HG03097 (cell line): ENCODE measurements around the gene TMEM63C.

Source experiments
- ATAC-seq: cut with Tn5 transposase; IDR thresholded peaks from one replicate; pipeline ENCODE4 v1.9.1; 2021; ENCODE audit not compliant: unreplicated experiment, low FRiP score

TMEM63C gene

DNA sequence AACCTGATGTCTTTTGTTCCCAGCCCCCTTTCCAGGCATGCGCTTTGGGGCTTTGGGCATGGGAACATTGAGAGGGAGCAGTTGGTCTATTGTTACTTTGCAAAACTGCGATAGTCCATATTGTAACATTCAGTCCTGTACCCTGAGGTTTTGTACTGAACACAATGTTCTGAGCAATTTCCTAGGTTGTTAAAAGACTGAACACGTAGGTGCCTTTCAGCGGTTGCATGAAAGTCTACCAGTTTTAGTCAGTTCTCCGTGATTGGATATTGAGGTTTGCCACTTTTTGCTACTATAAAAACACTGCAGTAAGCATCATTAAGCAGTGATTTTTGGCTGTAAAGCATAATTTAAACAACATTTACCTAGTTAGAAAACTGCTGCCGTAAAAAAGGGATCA, 69.3 kb downstream of the TMEM63C start:
- ATAC-seq, result no peak

DNA sequence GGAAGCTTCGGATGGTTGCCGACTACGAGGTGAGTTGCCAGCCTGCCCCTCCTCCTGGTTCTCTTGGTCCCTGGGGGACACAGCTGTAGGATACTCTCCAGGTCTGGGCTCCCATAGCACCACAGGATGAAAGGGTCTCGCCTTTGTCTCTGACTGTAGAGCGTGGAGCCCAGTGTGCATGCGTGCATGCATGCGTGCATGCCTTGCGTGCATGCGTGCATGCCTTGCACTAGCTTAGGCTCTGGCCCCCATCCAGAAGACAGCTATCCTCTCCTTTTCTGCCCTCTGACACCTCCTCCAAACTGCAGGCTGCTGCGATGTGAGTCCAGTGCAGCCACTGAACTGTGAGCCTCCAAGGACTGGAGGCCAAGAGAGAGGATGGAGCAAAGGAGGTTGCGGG, 70.3 kb downstream of the TMEM63C start:
- ATAC-seq, result no peak

DNA sequence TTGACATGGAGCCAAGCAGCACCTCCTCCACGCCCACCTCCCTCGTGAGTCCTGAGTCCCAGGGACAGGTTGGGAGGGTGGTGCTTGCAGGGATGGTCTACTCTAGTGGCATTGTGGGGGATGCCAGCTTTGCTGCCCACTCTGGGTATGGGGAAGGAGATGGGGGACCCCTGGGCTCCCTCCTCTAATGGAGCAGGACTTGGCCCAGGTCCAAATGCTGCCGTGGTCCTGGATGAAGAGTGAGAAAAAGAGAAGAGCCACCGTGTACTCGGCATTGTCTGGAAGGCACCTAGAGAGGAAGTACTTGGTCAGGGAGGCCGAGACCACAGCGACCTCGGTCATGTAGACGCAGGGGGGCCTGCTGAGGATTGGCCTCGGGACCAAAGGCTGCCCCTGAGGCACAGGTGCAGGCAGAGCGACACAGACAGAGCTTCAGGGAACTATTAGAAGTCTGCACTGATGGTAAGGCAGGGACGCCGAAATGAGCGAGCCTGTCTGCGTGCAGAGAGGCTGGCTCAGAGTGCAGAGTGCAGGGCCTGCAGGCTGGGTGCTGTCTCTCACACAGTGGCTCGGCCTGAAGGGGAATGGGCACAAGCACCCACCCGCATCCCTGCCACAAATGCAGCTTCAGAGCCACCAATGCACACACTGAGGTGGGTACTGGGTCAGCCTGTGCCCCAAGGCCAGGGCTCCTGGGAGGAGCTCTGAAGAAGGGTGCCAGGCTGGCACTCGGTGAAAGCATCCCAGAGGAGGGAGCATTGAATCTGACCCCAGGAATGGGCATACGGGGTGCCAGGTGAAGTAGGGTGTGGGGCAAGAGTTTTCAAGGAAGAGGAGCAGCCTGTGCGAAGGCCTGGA, 72.0 kb downstream of the TMEM63C start:
- no peak for ATAC-seq

DNA sequence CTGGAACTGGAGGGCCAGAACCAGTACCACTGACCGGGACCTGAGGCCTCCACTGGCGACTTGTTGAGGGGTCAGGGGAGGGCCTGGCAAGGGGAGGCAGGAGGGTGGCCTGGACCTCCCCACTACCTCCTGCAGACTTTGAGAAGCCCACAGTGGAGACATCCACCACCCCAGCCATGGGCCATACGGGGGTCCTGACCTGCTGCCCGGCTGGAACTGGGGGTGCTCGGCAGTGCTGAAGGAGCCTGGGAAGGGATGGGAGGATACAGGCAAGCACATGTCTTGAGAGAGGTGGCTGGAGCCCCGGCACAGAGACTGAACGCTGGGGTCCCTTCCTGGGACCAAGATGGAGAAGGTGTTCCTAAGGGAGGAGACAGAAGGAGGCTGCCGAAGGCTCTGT, 75.1 kb downstream of the TMEM63C start:
- ATAC-seq, result no peak

DNA sequence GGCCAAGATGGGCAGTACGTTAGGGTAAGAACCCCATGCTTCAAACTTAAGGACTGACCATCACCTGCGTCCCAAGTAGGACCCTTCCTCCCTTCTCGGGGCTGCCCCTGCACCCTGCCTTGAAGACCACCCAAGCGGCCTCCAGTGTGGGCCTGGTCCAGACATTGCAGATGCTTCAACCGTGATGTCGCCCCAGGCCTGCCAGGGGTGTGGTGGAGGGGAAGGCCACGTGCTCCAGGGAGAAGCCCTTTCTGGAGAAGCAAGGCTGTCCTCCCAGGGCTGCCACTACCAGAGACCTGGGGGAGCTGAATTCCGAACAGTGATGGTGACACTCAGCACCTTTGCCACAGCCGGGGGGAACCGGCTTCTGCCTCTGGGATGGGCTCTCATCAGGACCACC, 76.1 kb downstream of the TMEM63C start:
- no peak for ATAC-seq

DNA sequence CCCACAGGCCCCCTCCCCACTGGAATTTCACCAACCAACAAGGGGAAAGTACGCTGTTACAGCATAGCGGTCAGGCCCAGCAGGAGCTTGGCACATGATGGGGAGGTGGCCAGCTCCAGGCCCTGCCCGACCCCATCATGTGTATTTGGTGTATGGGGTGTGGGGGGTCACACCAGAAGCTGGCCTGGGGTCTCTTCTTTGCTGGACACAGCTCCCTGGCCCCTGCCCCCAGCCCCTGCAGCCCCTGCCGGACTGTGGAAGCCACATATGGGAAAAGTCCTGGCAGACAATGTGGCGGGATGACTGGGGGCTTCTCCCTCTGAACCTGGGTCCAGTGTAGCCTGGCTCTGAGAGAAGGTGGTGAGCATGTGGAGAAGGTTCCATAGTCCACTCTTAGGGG, 77.0 kb downstream of the TMEM63C start:
- no peak for ATAC-seq

DNA sequence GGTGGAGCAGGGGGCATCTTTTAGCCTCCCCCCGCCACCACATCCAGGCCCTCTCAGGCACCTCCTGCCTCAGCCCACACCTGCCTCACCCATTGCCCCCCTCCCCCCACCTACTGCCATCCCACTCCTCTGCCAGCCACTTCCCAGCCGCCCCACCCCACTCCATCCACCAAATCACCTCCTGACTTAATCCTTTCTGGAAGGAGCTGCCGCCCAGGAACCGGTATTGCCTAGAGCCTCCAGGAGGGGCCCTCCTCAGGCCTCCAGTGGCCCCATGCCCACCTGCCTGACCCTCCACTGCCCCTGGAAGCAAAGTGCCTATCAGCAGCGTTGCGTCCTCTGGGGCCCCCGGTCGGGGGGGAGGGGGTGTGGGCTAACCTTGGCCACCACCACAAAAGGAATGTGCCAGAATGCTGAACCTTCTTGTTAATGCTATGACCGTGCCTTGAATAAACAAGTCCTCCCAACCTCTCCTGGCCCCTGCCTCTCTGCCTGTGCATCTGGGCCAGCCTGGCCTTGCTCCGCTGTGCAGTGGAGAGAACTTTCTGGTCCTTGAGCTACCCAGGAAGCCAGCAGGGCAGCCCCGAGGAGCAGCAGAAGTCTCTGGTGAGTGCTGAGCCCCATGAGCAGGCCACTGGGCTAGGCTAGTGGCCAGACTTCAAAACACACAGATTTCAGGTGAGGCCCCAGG, 77.6 kb downstream of the TMEM63C start:
- ATAC-seq, result no peak

DNA sequence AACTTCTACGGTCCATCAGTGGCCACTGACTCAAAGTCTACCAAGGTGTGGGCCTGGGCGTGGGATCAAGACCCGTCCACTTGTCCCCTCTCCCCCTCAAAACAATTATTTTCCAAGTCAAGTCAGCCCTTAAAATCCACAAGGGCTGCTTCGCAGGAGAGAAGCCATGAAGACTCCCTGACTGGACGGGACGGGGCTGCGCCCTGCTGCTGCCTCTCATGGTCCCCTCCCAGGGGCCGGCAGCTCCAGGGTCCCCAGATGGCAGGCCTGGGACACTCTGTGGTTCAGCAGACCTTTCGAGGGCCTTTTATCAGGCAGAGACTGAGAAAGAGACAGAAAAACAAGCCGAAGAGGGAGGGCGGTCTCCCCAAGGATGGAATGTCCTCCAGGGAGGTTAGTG, 78.6 kb downstream of the TMEM63C start:
- ATAC-seq, result no peak

DNA sequence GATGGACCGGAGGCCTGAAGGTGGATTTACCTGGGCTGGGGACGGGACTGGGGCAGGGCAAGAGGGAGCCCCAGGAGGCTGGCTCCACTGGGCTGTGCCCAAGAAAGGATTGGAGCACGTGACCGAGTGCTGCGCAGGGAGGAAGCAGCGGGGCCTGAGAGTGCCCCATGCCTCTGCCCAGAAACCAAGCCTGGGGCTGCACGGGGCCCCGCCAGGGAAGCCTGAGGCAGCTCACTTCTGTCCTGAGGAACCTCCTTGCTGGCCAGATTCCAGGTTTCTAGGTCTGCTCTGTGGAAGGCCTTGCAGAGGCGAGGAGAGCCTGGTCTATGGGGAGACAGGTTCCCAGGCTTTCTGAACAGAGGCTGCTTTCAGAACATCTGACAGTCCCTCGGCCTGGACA, 79.0 kb downstream of the TMEM63C start:
- ATAC-seq, result no peak

DNA sequence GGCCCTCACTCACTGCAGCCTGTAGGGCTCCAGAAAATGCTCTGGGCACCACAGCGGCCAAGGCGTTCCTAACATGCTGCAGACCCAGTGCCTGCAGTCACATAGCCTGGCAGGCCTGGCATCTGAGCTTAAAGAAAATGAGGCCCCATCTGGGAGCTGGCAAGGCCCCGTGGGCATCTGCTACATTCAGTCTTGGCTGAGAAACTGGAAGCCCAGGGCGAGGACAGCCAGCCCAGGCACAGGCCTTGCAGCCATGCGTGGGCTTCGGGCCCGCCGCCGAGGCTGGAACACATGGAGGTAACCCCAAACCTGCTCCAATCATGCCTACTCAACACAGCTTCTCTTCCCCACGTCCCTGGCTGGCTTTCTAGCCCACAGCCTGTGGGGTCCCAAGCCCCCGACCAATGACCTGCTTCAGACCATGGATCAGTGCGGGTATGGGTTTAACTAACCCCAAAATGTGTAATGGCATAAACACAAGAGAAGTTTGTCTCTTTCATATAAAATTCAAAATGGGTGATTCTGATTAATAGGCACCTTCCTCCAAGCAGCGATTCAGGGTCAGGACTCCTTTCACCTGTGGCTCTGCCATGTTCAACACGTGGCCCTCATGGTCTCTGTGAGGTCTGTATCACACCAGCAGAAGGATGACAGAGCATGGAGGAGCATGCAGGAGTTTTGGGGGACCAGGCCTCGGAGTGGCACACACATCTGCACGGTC, 83.0 kb downstream of the TMEM63C start:
- no peak for ATAC-seq

DNA sequence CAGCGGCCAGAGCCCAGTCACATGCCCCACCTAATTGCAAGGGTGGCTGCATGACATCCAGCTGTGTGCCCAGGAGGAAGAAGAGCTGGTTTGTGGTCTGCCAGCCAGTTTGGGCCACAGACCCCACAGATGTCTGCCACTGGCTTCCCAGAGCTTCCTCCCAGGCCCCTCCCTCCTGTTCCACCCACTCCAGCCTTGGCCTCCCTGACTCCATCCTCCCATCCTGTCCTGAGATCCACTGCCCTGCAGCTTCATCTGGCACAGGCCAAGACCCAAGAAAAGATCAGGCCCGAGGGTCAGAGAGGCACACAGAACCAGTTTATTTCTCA, 83.6 kb downstream of the TMEM63C start:
- no peak for ATAC-seq

DNA sequence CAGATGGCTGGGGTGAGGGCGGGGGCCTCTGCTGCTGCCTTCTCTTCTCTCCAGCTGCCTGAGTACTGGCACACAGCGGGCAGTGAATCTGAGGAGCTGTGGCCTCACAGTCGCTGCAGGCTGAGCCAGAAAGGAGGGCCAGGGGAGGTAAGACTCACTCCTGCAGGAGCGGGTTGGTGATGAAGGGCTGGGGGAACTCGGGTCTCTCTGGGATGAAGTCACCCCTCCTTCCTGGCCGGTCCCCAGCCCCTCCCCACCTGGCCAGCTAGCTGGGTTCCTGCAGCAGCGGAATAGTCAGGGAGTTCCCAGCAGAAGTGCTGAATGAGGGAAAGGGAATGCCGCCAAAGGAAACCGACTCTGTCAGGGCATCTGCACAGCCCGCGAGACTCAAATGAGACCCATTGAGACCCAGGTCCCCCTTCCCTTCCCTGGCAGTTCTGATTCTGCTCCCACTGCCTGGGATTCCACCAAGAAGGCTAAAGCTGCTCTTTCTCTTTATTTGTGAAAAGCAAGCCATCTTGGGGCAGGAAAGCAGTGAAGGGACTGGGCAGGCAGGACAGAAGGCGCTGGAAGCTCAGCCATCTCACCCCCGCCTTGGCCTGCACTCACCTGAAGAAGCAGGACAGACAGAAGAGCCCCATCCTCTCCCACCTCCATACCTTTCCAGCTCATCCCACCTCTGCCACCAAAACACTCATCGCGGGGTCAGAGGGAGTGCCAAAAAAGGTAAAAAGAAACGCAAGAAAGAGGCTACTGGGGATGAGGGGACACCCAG, 84.2 kb downstream of the TMEM63C start:
- ATAC-seq, result no peak

DNA sequence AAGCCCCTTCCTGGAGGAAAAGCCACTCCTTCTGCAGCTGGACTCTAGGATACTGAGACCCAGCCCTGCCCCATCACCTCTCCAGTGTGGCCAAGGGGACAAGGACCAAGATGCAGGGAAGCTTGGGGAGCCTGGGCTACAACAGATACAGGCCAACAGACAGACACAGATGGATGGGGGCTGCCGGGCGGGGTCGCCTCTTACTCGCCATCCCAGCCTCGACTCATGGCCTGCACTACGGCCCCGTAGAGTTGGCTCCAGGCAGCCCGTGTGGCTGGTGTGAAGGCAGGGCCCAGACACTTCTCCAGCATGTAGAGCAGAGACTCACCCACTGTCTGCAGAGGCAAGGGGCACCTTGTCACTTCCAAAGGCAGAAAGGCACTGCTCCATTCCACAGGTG, 84.7 kb downstream of the TMEM63C start:
- no peak for ATAC-seq

DNA sequence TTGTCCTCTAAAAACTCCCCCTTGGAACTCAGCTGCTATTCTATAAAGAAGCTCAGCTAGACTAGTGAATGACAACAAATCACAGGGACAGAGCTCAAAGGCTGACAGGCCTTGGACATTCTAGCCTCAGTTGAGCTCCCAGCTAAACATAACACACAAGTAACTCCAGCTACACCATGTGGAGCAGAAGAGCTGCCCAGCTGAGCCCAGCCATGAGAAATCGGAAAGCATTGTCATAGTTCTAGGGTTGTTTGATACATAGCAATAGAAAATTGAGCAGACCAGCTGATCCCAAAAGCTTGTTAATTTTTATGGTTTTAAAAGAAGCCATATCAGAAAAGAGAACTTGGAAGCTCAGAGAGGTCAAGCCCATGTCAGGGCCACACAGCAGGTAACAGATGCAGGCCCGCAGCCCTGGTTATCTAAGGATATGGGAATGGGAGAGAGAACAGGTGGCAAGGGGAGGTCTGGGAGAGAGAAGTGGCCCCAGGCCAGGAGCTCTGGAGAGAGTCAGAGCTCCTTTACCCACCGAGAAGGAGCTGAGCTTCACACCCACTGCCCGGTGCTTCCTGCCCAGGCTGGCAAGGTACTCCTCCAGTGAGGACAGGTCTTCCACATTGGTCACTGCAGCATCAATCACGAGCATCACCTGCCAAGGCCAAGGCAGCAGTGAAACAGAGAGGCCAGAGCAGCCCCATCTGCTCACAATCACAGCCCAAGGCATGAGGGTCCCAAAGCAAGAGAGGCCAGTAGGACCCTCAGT, 86.5 kb downstream of the TMEM63C start:
- ATAC-seq, result no peak

DNA sequence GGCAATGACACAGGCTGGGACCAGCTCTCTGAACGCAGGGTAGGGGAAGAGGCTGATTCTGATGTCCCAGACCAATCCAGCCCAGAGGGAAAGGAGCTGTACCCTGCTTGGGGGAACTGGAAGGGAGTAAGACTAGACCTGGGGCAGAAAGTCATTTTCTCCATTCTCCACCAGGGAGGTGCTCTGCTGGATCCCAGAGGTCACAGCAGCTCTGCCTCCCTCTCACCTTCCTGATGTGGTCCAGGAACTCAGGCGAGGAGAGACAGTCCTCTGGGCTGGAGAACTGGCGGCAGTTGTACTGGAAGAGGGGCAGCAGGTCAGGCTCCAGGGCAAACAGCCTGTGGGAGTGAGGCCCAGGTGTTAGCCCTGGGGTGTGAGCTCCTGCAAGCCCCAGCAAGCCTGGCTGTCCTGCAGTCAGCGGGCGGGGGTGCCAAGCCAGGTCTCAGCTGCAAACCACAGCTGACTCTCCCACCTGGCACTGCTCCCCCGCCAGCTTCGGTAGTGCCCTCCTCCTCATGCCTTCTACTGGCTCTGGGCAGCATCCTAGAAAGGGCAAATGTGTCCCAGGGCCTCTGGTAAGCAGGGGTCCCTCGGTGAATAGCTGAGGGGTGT, 87.5 kb downstream of the TMEM63C start:
- ATAC-seq, result no peak

DNA sequence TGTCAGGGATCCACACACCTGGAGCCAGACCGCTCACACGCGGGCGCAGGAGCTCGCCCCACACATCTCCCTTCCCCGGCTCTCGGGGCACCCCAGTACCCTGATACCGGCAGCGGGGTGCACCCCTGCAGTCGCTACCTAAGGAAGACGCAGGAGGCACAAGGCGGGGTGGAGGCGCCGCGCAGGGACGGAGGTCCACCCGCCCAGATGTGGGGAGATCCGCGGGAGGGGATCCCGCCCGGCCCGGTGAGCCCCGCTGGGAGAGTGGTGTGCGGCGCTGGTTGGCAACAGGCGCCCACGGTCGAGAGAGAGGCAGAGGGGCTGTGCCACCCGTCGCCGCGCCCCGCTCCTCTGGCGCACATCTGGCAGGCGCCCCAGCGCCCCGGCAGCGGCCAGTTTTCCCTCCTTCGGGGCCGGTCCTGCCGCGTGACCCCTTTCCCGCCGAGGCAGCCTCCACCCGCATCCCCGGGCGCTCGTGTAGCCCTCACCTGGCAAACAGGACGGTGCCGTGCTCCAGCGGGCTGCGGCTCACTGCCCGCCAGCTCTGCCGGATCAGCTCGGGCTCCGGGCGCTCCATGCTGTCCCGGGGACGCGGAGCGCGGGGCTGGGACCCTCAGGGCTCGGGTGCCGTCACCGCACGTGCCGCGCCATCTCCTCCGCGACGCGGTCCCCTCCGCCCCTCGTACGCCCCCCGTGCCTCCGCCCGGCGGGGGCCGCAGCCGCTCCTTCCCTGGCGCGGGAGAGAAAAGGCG, 88.9 kb downstream of the TMEM63C start:
- ATAC-seq, result no peak

DNA sequence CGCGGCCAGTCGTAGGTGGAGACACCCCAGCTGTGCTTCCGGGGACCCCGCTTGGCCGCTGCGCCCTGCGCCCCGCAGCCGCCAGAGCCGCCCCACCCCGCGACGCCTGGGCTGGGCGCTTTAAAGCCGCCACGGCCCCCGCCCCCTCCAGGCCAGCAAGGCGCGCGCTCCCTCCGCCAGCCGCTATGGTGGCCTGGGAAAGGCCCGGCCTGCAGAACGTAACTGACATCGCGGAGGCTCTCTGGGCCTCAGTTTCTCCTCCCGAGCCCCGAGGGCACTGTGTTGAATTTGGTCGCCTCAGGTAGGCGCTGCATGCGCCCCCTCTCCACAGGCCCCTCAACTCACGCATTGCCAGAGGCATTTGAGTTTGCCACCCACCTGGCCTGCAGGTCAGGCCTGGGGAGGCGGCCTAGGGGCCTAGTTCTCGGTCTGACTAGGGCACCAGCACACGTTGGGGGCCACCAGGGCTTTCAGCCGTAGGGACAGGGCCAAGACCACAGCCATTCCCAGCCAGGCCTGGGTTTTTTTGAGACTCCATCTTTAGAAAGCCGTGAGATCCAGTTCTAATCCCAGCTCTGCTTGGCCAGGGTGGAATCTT, 89.6 kb downstream of the TMEM63C start, which contains the start of gene NGB:
Gene NGB (minus strand): TSS at position 94 of the 598 bp plus-strand sequence. CDS start 269 bp downstream, outside the sequence.
- ATAC-seq, result no peak

DNA sequence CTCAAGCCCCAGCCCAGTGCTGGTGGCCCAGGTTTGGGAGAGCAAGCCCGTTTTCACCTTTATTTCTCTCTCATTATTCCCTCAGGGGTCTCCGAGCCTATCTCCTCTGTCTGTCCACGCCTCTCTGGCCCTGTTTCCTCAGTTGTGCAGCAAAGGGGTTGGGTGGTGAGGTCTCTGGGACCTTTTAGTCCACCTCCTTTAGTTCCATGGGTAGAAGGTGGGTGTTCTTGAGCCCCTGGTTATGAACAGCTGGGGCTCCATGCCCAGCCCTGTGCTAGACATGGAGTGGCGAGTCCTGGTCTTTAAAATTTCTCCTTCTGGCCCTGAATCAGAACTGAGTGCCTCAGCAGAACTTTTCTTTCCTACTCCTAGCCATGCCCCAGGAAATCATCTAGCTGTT, 90.7 kb downstream of the TMEM63C start:
- ATAC-seq, result no peak

DNA sequence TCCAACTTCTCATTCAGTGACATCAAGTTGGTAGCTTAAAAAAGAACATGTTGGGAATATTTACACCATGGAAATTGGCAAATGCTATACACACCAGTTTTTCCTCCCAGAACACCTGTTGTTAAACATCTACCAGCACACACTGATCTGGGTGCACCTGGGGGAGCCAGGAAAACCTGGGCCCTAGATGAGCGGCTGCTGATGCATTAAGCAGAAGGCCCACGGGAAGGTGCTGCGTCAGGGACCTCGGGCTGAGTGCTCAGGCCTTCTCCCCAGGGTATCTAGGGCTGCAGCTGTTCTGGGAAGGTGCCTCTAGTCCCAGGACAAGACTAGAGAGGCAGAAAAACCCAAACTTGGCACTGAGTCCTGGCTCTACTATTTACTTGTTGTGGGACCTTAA, 92.2 kb downstream of the TMEM63C start:
- no peak for ATAC-seq
